Measurements from ENCODE around the gene CLDN1. TPM values are rescaled to one million over a fixed set of nuclear protein-coding genes. Genes with fewer than 3 reads are reported as not detected.

CLDN1 gene
- total RNA-seq, 4 donors from 2014 or later: 2.7 to 184 (median 58.3) TPM

DNA sequence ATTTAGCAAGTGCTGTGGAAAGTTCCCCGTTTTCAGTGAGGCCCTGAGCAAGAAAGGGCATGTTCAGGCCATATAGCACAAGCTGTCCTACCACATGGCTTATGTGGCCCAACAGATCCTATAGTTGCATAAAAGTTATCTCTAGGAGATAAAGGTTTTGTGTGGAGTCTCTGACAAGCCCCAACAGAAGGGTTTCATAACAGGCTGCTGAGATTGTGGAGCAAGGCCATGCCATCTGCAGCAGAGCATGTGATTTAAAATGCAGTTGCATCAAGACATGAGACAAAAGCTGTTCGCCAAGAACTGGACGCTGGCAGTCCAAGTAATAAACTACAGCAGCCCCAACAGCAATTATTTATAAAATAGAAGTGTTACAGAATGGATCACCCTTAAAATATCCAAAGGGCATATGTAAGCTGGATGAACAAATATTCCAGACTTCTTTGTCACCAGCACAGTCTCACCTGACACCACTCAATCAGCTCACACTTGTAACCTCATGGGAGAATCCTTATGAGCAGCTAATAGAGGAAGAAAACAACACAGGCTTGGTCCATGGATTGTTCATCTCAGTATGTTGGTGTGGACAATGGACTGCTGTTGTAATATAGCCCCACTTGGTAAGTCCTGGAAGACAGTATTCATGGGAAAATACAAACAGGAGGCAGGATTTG lies 14.4 kb upstream of the CLDN1 start:
- no peak for DNase-seq (ENCODE audit: low spot score)
- no peak for ATAC-seq (ENCODE audit: low FRiP score)
- TF ChIP-seq, protein P1, sequence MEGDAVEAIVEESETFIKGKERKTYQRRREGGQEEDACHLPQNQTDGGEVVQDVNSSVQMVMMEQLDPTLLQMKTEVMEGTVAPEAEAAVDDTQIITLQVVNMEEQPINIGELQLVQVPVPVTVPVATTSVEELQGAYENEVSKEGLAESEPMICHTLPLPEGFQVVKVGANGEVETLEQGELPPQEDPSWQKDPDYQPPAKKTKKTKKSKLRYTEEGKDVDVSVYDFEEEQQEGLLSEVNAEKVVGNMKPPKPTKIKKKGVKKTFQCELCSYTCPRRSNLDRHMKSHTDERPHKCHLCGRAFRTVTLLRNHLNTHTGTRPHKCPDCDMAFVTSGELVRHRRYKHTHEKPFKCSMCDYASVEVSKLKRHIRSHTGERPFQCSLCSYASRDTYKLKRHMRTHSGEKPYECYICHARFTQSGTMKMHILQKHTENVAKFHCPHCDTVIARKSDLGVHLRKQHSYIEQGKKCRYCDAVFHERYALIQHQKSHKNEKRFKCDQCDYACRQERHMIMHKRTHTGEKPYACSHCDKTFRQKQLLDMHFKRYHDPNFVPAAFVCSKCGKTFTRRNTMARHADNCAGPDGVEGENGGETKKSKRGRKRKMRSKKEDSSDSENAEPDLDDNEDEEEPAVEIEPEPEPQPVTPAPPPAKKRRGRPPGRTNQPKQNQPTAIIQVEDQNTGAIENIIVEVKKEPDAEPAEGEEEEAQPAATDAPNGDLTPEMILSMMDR (IDR thresholded peaks at IDR 0.05): no peak

DNA sequence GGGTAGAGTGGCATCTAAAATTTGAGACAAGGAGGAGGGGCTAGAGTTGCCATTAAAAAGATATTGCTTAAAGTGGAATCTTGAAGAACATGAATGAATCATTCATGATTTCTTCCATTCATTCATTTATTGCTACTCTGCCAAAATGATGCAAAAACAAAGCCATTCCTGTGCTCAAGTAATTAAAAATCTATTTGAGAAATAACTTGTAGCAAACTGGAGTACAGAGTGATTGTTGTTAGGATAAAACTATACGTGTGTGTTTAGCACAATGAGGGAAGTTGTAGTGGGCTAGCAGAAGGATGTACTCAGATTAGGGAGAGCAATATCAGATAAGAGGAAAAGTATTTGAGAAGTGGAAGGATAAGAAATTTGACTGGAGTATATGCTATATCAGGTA lies 11.7 kb upstream of the CLDN1 start:
- TF ChIP-seq, protein P1 (IDR thresholded peaks at IDR 0.05): no peak
- ATAC-seq (ENCODE audit: low FRiP score) (no peak), DNase-seq (ENCODE audit: low spot score) (no peak)

- no peak for ATAC-seq (ENCODE audit: low FRiP score)
- TF ChIP-seq, protein P1 (IDR thresholded peaks at IDR 0.05): no peak
- DNase-seq (ENCODE audit: low spot score): no peak
These were observed 8.9 kb upstream of the CLDN1 start for GRCh38 chr3:190330936-190331734.

GRCh38 chr3:190326930-190327329 lies 4.7 kb upstream of the CLDN1 start:
- DNase-seq (ENCODE audit: low spot score) (no peak), ATAC-seq (ENCODE audit: low FRiP score) (peak; percentile 52)
- TF ChIP-seq, protein P1 (IDR thresholded peaks at IDR 0.05): no peak

DNA sequence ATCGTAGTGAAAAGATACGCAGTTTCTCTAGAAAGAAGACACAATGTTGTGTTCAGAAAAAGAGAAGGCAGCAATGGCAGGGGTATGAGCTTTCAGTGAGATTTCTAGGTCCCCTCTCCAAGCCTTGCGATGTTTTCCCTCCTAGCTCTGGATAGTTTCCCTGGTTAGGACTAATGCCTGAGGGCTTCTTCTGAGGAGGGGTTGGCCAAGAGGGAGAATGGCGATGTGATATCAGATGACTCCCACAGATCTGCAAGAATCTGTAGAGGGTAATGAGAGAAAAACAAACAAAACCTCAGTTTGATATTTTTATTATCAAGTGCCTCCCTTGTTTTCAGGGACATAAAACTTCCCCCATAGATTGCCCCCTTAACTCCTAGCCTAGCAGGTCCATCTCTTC lies 4.1 kb upstream of the CLDN1 start:
- TF ChIP-seq, protein P1 (IDR thresholded peaks at IDR 0.05): no peak
- DNase-seq (ENCODE audit: low spot score) (no peak), ATAC-seq (ENCODE audit: low FRiP score) (no peak)

- TF ChIP-seq, protein P1 (IDR thresholded peaks at IDR 0.05): no peak
- DNase-seq (ENCODE audit: low spot score) (no peak), ATAC-seq (ENCODE audit: low FRiP score) (no peak)
These were observed 3.7 kb upstream of the CLDN1 start for GRCh38 chr3:190325923-190326322.

- ATAC-seq (ENCODE audit: low FRiP score) (peak; percentile 26), DNase-seq (ENCODE audit: low spot score) (no peak)
- TF ChIP-seq, protein P1 (IDR thresholded peaks at IDR 0.05): no peak
These were observed 990 bp upstream of the CLDN1 start for GRCh38 chr3:190323246-190323626.

Data from omental fat pad (tissue), 4 donors.